ENCODE measurements around the gene DCBLD1. TPM values are rescaled to one million over a fixed set of nuclear protein-coding genes. Genes with fewer than 3 reads are reported as not detected.

Gene DCBLD1
- total and polyA plus RNA-seq, 2 donors (not counting 1 experiment from before 2014, with no cell fraction given) = 35.2 to 44.4 TPM

GRCh38 chr6:117520603-117521395 is 38.3 kb downstream of the DCBLD1 start:
- H3K27ac ChIP-seq (ENCODE audit: insufficient read depth, low read length) = no peak overlapping the region
- no peak for DNase-seq (ENCODE audit: low read depth in 2 of 2)
- H4K20me1 ChIP-seq (ENCODE audit: control insufficient read depth, extremely low read depth, insufficient read depth, low read length) = no peaks in the 10 kb centered on the region

GRCh38 chr6:117521791-117522502 is 39.5 kb downstream of the DCBLD1 start:
- Histone ChIP-seq H3K9me3 (ENCODE audit: control insufficient read depth, insufficient read depth, low read depth, low read length) (no peaks in the 10 kb centered on the region), H4K20me1 (ENCODE audit: control insufficient read depth, extremely low read depth, insufficient read depth, low read length) (no peaks in the 10 kb centered on the region), H3K9ac (ENCODE audit: insufficient read depth, low read length) (no peak overlapping the region), H3K27me3 (ENCODE audit: control insufficient read depth, insufficient read depth, low read length) (no peaks in the 10 kb centered on the region), H3K27ac (ENCODE audit: insufficient read depth, low read length) (no peak overlapping the region), H3K79me2 (ENCODE audit: control insufficient read depth, insufficient read depth, low read length) (no peaks in the 10 kb centered on the region), H3K4me2 (ENCODE audit: extremely low read depth, insufficient read depth, low read length) (no peak overlapping the region), H3K4me1 (ENCODE audit: control insufficient read depth, extremely low read depth, insufficient read depth, low read length) (peaks cover 3% of the 10 kb centered on the region), H2AFZ (ENCODE audit: low read length) (no peak overlapping the region), H3K4me3 (replicated peaks in 1 of 4; ENCODE audit: control extremely low read depth in 1 of 4, insufficient read depth in 1 of 4, low read depth in 3 of 4, low read length in 4 of 4) (no peak overlapping the region), H3K36me3 (ENCODE audit: control insufficient read depth, insufficient read depth, low read length) (no peaks in the 10 kb centered on the region)
- DNase-seq (ENCODE audit: low read depth in 2 of 2) = peak in 1 of 2 donors; percentile 64
- no peak for TF ChIP-seq CTCF (conservative IDR thresholded peaks at IDR 0.05 in 1 of 2, IDR thresholded peaks at IDR 0.05 in 1 of 2; ENCODE audit: low read depth in 1 of 2, low read length in 2 of 2)
- TF ChIP-seq EZH2 (IDR thresholded peaks at IDR 0.05; ENCODE audit: low read length, missing control alignments) = no peak

More at GRCh38 chr6:117520603-117521395, 38.3 kb downstream of the DCBLD1 start:
- Histone ChIP-seq H3K4me3 (replicated peaks in 1 of 4; ENCODE audit: control extremely low read depth in 1 of 4, insufficient read depth in 1 of 4, low read depth in 3 of 4, low read length in 4 of 4) (no peak overlapping the region), H3K4me2 (ENCODE audit: extremely low read depth, insufficient read depth, low read length) (no peak overlapping the region), H3K79me2 (ENCODE audit: control insufficient read depth, insufficient read depth, low read length) (no peaks in the 10 kb centered on the region), H2AFZ (ENCODE audit: low read length) (no peak overlapping the region), H3K36me3 (ENCODE audit: control insufficient read depth, insufficient read depth, low read length) (no peaks in the 10 kb centered on the region), H3K4me1 (ENCODE audit: control insufficient read depth, extremely low read depth, insufficient read depth, low read length) (peaks cover 3% of the 10 kb centered on the region), H3K9ac (ENCODE audit: insufficient read depth, low read length) (no peak overlapping the region), H3K27me3 (ENCODE audit: control insufficient read depth, insufficient read depth, low read length) (no peaks in the 10 kb centered on the region), H3K9me3 (ENCODE audit: control insufficient read depth, insufficient read depth, low read depth, low read length) (no peaks in the 10 kb centered on the region)
- TF ChIP-seq CTCF (conservative IDR thresholded peaks at IDR 0.05 in 1 of 2, IDR thresholded peaks at IDR 0.05 in 1 of 2; ENCODE audit: low read depth in 1 of 2, low read length in 2 of 2) (no peak), EZH2 (IDR thresholded peaks at IDR 0.05; ENCODE audit: low read length, missing control alignments) (no peak)

GRCh38 chr6:117525607-117526006 is 43.1 kb downstream of the DCBLD1 start:
- Histone ChIP-seq H3K4me2 (ENCODE audit: extremely low read depth, insufficient read depth, low read length) (no peak overlapping the region), H3K27me3 (ENCODE audit: control insufficient read depth, insufficient read depth, low read length) (no peaks in the 10 kb centered on the region), H4K20me1 (ENCODE audit: control insufficient read depth, extremely low read depth, insufficient read depth, low read length) (no peaks in the 10 kb centered on the region), H3K4me1 (ENCODE audit: control insufficient read depth, extremely low read depth, insufficient read depth, low read length) (peaks cover 3% of the 10 kb centered on the region), H3K27ac (ENCODE audit: insufficient read depth, low read length) (no peak overlapping the region), H3K79me2 (ENCODE audit: control insufficient read depth, insufficient read depth, low read length) (no peaks in the 10 kb centered on the region), H3K4me3 (replicated peaks in 1 of 4; ENCODE audit: control extremely low read depth in 1 of 4, insufficient read depth in 1 of 4, low read depth in 3 of 4, low read length in 4 of 4) (no peak overlapping the region), H3K9ac (ENCODE audit: insufficient read depth, low read length) (no peak overlapping the region), H3K36me3 (ENCODE audit: control insufficient read depth, insufficient read depth, low read length) (no peaks in the 10 kb centered on the region), H2AFZ (ENCODE audit: low read length) (no peak overlapping the region), H3K9me3 (ENCODE audit: control insufficient read depth, insufficient read depth, low read depth, low read length) (no peaks in the 10 kb centered on the region)
- no peak for TF ChIP-seq CTCF (conservative IDR thresholded peaks at IDR 0.05 in 1 of 2, IDR thresholded peaks at IDR 0.05 in 1 of 2; ENCODE audit: low read depth in 1 of 2, low read length in 2 of 2)
- no peak for TF ChIP-seq EZH2 (IDR thresholded peaks at IDR 0.05; ENCODE audit: low read length, missing control alignments)
- no peak for DNase-seq (ENCODE audit: low read depth in 2 of 2)
